ENCODE data around the gene EIPR1. TPM values are rescaled to one million over a fixed set of nuclear protein-coding genes. Genes with fewer than 3 reads are reported as not detected.

Gene EIPR1
- total and polyA plus RNA-seq, 2 experiments from 2014 or later: 17.4 to 46.3 TPM

DNA sequence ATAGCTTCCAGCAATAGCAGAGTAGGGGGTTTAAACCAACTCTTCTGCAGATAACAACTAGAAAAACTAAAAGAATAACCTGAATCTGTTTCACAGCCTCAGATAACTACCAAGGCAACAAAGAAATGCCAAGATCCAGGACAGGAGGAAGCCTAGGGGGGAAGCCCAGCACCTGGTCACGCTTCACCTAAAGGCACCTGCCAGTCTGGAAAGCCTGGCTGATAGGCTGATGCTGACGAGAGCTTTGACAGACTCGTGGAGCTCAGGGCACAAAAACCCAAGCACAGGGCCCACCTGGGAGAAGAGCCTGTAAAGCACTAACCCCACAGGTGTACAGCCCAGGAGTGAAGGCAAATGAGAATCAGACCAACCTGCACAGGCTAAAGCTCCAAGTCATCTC is 22.6 kb downstream of the EIPR1 start:
- H3K4me1 ChIP-seq (ENCODE audit: insufficient read depth): no peaks in the 10 kb centered on the region
- no peaks in the 10 kb centered on the region; the same call in none of the 2 replicates for H4K20me1 ChIP-seq (replicated peaks; ENCODE audit: insufficient read depth)
- H3K9me3 Mint-ChIP-seq: no peaks in the 10 kb centered on the region; the same call in 2 of the 3 replicates
- TF ChIP-seq, protein P1, sequence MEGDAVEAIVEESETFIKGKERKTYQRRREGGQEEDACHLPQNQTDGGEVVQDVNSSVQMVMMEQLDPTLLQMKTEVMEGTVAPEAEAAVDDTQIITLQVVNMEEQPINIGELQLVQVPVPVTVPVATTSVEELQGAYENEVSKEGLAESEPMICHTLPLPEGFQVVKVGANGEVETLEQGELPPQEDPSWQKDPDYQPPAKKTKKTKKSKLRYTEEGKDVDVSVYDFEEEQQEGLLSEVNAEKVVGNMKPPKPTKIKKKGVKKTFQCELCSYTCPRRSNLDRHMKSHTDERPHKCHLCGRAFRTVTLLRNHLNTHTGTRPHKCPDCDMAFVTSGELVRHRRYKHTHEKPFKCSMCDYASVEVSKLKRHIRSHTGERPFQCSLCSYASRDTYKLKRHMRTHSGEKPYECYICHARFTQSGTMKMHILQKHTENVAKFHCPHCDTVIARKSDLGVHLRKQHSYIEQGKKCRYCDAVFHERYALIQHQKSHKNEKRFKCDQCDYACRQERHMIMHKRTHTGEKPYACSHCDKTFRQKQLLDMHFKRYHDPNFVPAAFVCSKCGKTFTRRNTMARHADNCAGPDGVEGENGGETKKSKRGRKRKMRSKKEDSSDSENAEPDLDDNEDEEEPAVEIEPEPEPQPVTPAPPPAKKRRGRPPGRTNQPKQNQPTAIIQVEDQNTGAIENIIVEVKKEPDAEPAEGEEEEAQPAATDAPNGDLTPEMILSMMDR (conservative IDR thresholded peaks at IDR 0.05; ENCODE audit: low read depth in 2 of 2): no peak
- TF ChIP-seq, protein P2, sequence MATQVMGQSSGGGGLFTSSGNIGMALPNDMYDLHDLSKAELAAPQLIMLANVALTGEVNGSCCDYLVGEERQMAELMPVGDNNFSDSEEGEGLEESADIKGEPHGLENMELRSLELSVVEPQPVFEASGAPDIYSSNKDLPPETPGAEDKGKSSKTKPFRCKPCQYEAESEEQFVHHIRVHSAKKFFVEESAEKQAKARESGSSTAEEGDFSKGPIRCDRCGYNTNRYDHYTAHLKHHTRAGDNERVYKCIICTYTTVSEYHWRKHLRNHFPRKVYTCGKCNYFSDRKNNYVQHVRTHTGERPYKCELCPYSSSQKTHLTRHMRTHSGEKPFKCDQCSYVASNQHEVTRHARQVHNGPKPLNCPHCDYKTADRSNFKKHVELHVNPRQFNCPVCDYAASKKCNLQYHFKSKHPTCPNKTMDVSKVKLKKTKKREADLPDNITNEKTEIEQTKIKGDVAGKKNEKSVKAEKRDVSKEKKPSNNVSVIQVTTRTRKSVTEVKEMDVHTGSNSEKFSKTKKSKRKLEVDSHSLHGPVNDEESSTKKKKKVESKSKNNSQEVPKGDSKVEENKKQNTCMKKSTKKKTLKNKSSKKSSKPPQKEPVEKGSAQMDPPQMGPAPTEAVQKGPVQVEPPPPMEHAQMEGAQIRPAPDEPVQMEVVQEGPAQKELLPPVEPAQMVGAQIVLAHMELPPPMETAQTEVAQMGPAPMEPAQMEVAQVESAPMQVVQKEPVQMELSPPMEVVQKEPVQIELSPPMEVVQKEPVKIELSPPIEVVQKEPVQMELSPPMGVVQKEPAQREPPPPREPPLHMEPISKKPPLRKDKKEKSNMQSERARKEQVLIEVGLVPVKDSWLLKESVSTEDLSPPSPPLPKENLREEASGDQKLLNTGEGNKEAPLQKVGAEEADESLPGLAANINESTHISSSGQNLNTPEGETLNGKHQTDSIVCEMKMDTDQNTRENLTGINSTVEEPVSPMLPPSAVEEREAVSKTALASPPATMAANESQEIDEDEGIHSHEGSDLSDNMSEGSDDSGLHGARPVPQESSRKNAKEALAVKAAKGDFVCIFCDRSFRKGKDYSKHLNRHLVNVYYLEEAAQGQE (IDR thresholded peaks at IDR 0.05; ENCODE audit: unreplicated experiment): no peak
- TF ChIP-seq JUNB (IDR thresholded peaks at IDR 0.05; ENCODE audit: unreplicated experiment): no peak
- no peak for TF ChIP-seq EZH2phosphoT487 (IDR thresholded peaks at IDR 0.05; ENCODE audit: unreplicated experiment)
- no peak for TF ChIP-seq NANOG (IDR thresholded peaks at IDR 0.05; ENCODE audit: borderline replicate concordance)
- no peak for TF ChIP-seq CREB1 (CRISPR knock-in tag; IDR thresholded peaks at IDR 0.05; ENCODE audit: low read depth)
- TF ChIP-seq ZNF114 (CRISPR knock-in tag; IDR thresholded peaks at IDR 0.05): no peak
- no peak for TF ChIP-seq POLR2AphosphoS5 (IDR thresholded peaks at IDR 0.05; ENCODE audit: low read depth)
- no peak for TF ChIP-seq EZH2 (IDR thresholded peaks at IDR 0.05; ENCODE audit: low read depth, unreplicated experiment)
- TF ChIP-seq, protein P3, sequence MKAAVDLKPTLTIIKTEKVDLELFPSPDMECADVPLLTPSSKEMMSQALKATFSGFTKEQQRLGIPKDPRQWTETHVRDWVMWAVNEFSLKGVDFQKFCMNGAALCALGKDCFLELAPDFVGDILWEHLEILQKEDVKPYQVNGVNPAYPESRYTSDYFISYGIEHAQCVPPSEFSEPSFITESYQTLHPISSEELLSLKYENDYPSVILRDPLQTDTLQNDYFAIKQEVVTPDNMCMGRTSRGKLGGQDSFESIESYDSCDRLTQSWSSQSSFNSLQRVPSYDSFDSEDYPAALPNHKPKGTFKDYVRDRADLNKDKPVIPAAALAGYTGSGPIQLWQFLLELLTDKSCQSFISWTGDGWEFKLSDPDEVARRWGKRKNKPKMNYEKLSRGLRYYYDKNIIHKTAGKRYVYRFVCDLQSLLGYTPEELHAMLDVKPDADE (IDR thresholded peaks at IDR 0.05): no peak
- TF ChIP-seq, protein P4, sequence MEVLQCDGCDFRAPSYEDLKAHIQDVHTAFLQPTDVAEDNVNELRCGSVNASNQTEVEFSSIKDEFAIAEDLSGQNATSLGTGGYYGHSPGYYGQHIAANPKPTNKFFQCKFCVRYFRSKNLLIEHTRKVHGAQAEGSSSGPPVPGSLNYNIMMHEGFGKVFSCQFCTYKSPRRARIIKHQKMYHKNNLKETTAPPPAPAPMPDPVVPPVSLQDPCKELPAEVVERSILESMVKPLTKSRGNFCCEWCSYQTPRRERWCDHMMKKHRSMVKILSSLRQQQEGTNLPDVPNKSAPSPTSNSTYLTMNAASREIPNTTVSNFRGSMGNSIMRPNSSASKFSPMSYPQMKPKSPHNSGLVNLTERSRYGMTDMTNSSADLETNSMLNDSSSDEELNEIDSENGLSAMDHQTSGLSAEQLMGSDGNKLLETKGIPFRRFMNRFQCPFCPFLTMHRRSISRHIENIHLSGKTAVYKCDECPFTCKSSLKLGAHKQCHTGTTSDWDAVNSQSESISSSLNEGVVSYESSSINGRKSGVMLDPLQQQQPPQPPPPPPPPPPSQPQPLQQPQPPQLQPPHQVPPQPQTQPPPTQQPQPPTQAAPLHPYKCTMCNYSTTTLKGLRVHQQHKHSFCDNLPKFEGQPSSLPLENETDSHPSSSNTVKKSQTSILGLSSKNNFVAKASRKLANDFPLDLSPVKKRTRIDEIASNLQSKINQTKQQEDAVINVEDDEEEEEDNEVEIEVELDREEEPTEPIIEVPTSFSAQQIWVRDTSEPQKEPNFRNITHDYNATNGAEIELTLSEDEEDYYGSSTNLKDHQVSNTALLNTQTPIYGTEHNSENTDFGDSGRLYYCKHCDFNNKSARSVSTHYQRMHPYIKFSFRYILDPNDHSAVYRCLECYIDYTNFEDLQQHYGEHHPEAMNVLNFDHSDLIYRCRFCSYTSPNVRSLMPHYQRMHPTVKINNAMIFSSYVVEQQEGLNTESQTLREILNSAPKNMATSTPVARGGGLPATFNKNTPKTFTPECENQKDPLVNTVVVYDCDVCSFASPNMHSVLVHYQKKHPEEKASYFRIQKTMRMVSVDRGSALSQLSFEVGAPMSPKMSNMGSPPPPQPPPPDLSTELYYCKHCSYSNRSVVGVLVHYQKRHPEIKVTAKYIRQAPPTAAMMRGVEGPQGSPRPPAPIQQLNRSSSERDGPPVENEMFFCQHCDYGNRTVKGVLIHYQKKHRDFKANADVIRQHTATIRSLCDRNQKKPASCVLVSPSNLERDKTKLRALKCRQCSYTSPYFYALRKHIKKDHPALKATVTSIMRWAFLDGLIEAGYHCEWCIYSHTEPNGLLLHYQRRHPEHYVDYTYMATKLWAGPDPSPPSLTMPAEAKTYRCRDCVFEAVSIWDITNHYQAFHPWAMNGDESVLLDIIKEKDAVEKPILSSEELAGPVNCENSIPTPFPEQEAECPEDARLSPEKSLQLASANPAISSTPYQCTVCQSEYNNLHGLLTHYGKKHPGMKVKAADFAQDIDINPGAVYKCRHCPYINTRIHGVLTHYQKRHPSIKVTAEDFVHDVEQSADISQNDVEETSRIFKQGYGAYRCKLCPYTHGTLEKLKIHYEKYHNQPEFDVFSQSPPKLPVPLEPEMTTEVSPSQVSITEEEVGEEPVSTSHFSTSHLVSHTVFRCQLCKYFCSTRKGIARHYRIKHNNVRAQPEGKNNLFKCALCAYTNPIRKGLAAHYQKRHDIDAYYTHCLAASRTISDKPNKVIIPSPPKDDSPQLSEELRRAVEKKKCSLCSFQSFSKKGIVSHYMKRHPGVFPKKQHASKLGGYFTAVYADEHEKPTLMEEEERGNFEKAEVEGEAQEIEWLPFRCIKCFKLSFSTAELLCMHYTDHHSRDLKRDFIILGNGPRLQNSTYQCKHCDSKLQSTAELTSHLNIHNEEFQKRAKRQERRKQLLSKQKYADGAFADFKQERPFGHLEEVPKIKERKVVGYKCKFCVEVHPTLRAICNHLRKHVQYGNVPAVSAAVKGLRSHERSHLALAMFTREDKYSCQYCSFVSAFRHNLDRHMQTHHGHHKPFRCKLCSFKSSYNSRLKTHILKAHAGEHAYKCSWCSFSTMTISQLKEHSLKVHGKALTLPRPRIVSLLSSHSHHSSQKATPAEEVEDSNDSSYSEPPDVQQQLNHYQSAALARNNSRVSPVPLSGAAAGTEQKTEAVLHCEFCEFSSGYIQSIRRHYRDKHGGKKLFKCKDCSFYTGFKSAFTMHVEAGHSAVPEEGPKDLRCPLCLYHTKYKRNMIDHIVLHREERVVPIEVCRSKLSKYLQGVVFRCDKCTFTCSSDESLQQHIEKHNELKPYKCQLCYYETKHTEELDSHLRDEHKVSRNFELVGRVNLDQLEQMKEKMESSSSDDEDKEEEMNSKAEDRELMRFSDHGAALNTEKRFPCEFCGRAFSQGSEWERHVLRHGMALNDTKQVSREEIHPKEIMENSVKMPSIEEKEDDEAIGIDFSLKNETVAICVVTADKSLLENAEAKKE (CRISPR knock-in tag; IDR thresholded peaks at IDR 0.05): no peak
- no peak for TF ChIP-seq ZNF331 (CRISPR knock-in tag; IDR thresholded peaks at IDR 0.05; ENCODE audit: low read depth)
- no peak for TF ChIP-seq STAT1 (IDR thresholded peaks at IDR 0.05; ENCODE audit: unreplicated experiment)
- no peak overlapping the region for H2AFZ ChIP-seq
- H3K4me3 ChIP-seq: no peak overlapping the region
- peaks cover 30% of the 10 kb centered on the region for H3K36me3 Mint-ChIP-seq (ENCODE audit: low read depth)
- H3K27ac Mint-ChIP-seq: no peak overlapping the region
- H3K36me3 ChIP-seq (ENCODE audit: insufficient read depth): peaks cover 4% of the 10 kb centered on the region; the same call in 1 of the 2 replicates
- peaks cover 13% of the 10 kb centered on the region for H3K4me1 Mint-ChIP-seq
- no peaks in the 10 kb centered on the region for H3F3A ChIP-seq (replicated peaks; ENCODE audit: low read depth)
- peaks cover 46% of the 10 kb centered on the region for H3K79me2 ChIP-seq (replicated peaks; ENCODE audit: insufficient read depth)
- H3K27me3 Mint-ChIP-seq (ENCODE audit: insufficient read depth, low read depth, poor library complexity): no peaks in the 10 kb centered on the region
- no peaks in the 10 kb centered on the region for H3K27me3 ChIP-seq (ENCODE audit: insufficient read depth)
- H3K9me2 ChIP-seq (ENCODE audit: insufficient read depth): no peaks in the 10 kb centered on the region; the same call in 1 of the 2 replicates
- H3K4me3 Mint-ChIP-seq: no peak overlapping the region
- no peak overlapping the region for H3K4me2 ChIP-seq
- DNase-seq (ENCODE audit: low spot score): no peak
- H3K27ac ChIP-seq (ENCODE audit: low read depth): no peak overlapping the region
- ATAC-seq: no peak
